ENCODE data around the gene GSTM3.

GSTM3 gene

GRCh38 chr1:109719337-109719837, 21.5 kb downstream of the GSTM3 start:
- DNase-seq (ENCODE audit: low read depth) = no peak
- H3K4me3 ChIP-seq (ENCODE audit: control insufficient read depth, low read depth, low read length) = no peak overlapping the region
- no peak for TF ChIP-seq CTCF (IDR thresholded peaks at IDR 0.05; ENCODE audit: control insufficient read depth, insufficient read depth, low read depth, low read length, missing control alignments)

GRCh38 chr1:109718495-109718894, 22.3 kb downstream of the GSTM3 start:
- TF ChIP-seq CTCF (IDR thresholded peaks at IDR 0.05; ENCODE audit: control insufficient read depth, insufficient read depth, low read depth, low read length, missing control alignments) = no peak
- H3K4me3 ChIP-seq (ENCODE audit: control insufficient read depth, low read depth, low read length) = no peak overlapping the region
- DNase-seq (ENCODE audit: low read depth) = no peak

- no peak overlapping the region for H3K4me3 ChIP-seq (ENCODE audit: control insufficient read depth, low read depth, low read length)
- no peak for TF ChIP-seq CTCF (IDR thresholded peaks at IDR 0.05; ENCODE audit: control insufficient read depth, insufficient read depth, low read depth, low read length, missing control alignments)
- no peak for DNase-seq (ENCODE audit: low read depth)
Observed at GRCh38 chr1:109717729-109718128, 23.1 kb downstream of the GSTM3 start.

GRCh38 chr1:109716570-109717090, 24.2 kb downstream of the GSTM3 start:
- no peak overlapping the region for H3K4me3 ChIP-seq (ENCODE audit: control insufficient read depth, low read depth, low read length)
- TF ChIP-seq CTCF (IDR thresholded peaks at IDR 0.05; ENCODE audit: control insufficient read depth, insufficient read depth, low read depth, low read length, missing control alignments) = no peak
- no peak for DNase-seq (ENCODE audit: low read depth)

- no peak for TF ChIP-seq CTCF (IDR thresholded peaks at IDR 0.05; ENCODE audit: control insufficient read depth, insufficient read depth, low read depth, low read length, missing control alignments)
- no peak for DNase-seq (ENCODE audit: low read depth)
Observed at GRCh38 chr1:109716121-109716520, 24.7 kb downstream of the GSTM3 start.

GRCh38 chr1:109714661-109715372, 26.0 kb downstream of the GSTM3 start:
- no peak for DNase-seq (ENCODE audit: low read depth)
- TF ChIP-seq CTCF (IDR thresholded peaks at IDR 0.05; ENCODE audit: control insufficient read depth, insufficient read depth, low read depth, low read length, missing control alignments) = no peak
- no peak overlapping the region for H3K4me3 ChIP-seq (ENCODE audit: control insufficient read depth, low read depth, low read length)

More at GRCh38 chr1:109716121-109716520, 24.7 kb downstream of the GSTM3 start:
- no peak overlapping the region for H3K4me3 ChIP-seq (ENCODE audit: control insufficient read depth, low read depth, low read length)
